ENCODE results near the gene CMTM8.

CMTM8 gene

GRCh38 chr3:32236377-32236776, 2.1 kb upstream of the CMTM8 start:
- no peak for DNase-seq

GRCh38 chr3:32237670-32238452, 619 bp upstream of the CMTM8 start:
- no peak for DNase-seq

- DNase-seq, result no peak
Measured at GRCh38 chr3:32239307-32240158, 1.1 kb downstream of the CMTM8 start.

GRCh38 chr3:32240159-32240545, 1.7 kb downstream of the CMTM8 start:
- DNase-seq, result peak; percentile 48

- DNase-seq, result no peak
Measured at GRCh38 chr3:32241100-32241499, 2.6 kb downstream of the CMTM8 start.

GRCh38 chr3:32243519-32243918, 5.0 kb downstream of the CMTM8 start:
- no peak for DNase-seq

- DNase-seq, result no peak
Measured at GRCh38 chr3:32245200-32245599, 6.7 kb downstream of the CMTM8 start.

GRCh38 chr3:32246079-32246675, 7.7 kb downstream of the CMTM8 start:
- DNase-seq, result no peak

- no peak for DNase-seq
Measured at GRCh38 chr3:32249184-32249782, 10.8 kb downstream of the CMTM8 start.

GRCh38 chr3:32254268-32254667, 15.8 kb downstream of the CMTM8 start:
- DNase-seq, result no peak

GRCh38 chr3:32255345-32255744, 16.9 kb downstream of the CMTM8 start:
- DNase-seq, result no peak

- DNase-seq, result no peak
Measured at GRCh38 chr3:32256206-32256605, 17.7 kb downstream of the CMTM8 start.

GRCh38 chr3:32257042-32257441, 18.6 kb downstream of the CMTM8 start:
- no peak for DNase-seq

GRCh38 chr3:32257641-32258438, 19.4 kb downstream of the CMTM8 start:
- DNase-seq, result no peak

- DNase-seq, result no peak
Measured at GRCh38 chr3:32258869-32259268, 20.4 kb downstream of the CMTM8 start.

- no peak for DNase-seq
Measured at GRCh38 chr3:32261545-32261944, 23.1 kb downstream of the CMTM8 start.

- no peak for DNase-seq
Measured at GRCh38 chr3:32262201-32262600, 23.7 kb downstream of the CMTM8 start.

GRCh38 chr3:32274306-32274705, 35.8 kb downstream of the CMTM8 start:
- DNase-seq, result no peak

GRCh38 chr3:32275506-32275905, 37.0 kb downstream of the CMTM8 start:
- DNase-seq, result no peak

- DNase-seq, result no peak
Measured at GRCh38 chr3:32276279-32276841, 37.9 kb downstream of the CMTM8 start.

- no peak for DNase-seq
Measured at GRCh38 chr3:32278714-32279113, 40.2 kb downstream of the CMTM8 start.

- no peak for DNase-seq
Measured at GRCh38 chr3:32280262-32280910, 41.9 kb downstream of the CMTM8 start.

Data from stimulated activated CD4-positive, alpha-beta T cell treated with anti-CD3 and anti-CD28 coated beads, Interleukin-1b, Interleukin-23, amount 100 ng/mL, for 48 hours (primary cell).